ENCODE measurements around the gene TMEM150B.

The TMEM150B gene

GRCh38 chr19:55325172-55325571 is at the start of gene TMEM150B:
TMEM150B (minus strand) TSS chr19:55325341; CDS start chr19:55321036, 4,305 bp downstream.
- DNase-seq: no peak

DNA sequence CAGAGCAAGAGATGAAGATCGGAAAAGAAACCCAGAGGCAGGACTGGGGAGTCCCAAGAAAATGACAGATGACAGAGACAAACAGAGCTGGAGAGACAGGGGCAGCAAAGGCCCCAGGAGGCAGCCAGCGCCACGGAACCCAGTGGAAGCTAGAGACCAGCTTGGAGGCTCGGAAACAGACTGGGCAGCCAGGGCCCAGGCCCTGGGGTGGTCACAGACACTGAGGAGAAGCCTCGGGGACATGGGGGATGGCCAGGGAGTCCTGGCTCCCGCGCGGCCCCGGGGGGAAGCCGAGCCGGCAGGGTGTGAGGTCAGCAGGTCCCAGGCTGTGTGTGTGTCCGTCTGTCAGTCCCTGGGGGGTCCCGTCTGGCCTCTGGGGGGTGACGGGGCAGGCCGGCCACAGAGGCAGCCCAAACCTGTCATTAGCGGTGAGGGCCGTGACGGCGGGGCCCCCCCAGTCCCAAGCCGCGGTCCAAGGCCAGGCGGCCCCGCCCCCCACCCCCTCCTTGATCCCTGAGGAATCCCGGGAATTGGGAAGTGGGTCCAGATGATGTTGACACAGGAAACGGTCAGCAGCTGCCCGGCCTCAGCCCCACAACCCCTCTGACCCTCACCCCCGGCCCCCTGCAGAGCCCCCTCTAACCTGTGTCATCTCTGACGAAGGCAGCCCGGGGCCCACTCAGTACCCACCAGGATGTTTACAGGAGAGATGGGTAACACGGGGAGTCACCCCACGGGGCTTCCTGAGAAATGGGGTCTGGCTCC is 49.0 kb upstream of the TMEM150B start:
- no peak for DNase-seq

DNA sequence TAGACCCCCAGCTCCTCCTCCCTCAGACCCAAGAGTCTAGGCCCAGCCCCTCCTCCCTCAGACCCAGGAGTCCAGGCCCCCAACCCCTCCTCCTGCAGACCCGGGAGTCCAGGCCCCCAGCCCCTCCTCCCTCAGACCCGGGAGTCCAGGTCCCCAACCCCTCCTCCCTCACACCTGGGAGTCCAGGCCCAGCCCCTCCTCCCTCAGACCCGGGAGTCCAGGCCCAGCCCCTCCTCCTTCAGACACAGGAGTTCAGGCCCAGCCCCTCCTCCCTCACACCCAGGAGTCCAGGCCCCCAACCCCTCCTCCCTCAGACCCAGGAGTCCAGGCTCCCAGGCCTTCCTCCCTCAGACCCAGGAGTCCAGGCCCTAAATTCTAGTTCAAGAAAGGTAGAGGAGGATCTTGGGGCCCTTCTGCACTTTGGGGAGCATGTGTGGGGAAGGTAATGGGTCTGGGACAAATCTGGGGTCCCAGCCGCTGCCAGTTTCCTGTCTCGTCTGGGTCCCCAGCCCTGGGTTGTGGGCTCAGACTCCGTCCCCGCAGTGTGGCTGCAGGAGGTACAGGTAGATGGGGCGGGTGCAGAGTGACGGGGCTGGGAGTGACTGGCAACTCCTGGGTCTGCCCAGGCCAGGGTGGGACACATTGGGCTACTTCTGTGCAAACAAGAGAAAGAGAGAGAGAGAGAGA is 48.3 kb upstream of the TMEM150B start:
- DNase-seq: no peak

- no peak for DNase-seq
Observed at GRCh38 chr19:55372316-55373081, 47.4 kb upstream of the TMEM150B start.

DNA sequence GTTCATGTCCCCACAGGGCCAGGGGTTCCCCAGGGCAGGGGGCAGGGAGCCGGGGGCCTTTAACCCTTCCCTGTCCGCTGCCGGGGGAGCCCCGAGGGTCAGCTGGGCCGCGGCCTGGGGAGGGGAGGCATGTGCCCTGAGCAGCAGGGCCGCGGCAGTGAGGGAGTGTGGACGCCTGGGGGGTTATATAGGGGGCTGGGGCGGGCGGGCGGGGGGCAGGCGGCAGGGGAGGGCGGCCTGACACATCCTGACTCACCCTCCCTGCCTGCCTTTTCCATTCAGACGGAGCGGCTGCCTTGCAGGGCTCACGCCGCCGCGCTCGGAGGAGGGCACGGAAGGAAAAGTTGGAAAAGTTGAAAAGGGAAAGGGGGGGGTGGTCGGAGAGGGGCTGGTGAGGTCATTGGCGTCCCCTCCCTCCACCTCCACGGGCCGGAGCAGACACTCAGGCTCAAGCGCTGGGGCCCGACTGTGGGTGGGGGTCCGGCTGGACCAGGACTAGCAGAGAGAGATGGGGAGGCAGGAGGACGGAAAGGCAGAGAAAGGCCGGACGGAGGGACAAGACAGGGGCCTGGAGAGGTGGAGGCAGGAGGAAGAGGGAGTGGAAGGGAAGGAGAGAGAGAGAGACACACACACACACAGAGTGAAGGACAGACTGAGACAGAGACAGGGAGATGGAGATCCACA is 45.3 kb upstream of the TMEM150B start, which contains the start of gene IL11:
Gene IL11, minus strand, starts transcription at position 159 of the 684 bp plus-strand sequence. Its CDS starts 153 bp downstream, at position 6.
- no peak for DNase-seq

GRCh38 chr19:55369653-55370304 is 44.6 kb upstream of the TMEM150B start:
- DNase-seq: peak; percentile 48

DNA sequence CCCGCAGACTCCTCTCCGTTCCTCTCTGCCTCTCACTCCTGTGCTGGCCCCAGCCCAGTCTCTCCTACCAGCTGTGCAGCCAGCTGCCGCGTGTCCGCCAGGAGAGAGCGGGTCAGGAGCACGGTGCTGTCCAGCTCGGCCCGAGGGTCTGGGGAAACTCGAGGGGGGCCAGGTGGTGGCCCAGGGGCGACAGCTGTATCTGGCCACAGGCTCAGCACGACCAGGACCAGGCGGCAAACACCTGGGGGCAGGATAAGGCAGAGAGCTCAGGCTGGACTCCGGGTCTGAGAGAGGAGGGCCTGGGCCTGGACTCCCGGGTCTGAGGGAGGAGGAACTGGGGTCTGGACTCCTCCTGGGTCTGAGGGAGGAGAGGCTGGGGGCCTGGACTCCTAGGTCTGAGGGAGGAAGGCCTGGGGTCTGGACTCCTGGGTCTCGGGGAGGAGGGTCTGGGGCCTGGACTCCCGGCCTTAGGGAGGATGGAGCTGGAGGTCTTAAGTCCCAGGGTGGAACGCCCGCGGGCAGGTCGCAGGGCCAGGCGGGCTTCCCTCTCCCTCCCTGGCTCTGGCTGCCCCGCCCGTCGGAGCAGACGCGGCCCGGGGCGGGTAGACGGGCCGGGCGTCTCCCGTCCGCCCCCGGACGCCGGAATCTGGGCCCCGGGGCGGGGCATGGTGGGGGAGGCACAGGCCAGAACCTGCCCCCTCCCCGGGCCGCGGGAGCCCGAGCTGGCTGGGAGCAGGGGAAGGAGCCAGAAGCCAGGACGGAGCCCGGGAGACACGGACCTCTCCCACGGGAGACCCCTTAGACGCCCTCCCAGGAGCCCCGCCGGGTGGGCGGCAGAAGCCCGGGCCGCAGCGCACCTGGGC is 43.8 kb upstream of the TMEM150B start:
- DNase-seq: no peak

- no peak for DNase-seq
Observed at GRCh38 chr19:55368106-55368505, 43.0 kb upstream of the TMEM150B start.

DNA sequence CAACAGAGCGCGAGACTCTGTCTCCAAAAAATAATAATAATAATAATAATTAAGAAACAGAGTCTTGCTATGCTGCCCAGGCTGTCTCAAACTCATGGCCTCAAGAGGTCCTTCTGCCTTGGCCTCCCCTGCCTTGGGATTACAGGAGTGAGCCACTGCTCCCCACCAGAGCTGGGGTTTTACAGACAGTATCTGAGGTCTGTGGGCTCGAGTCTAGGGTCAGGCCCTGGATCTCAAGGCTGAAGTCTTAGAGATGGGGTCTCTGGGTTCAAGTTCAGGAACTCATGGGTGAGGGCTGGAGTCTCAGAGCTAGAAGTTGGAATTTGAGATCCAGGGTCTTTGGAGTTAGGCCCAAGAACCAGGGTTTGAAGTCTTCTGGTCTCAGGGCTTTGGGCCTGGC is 41.6 kb upstream of the TMEM150B start:
- DNase-seq: no peak

DNA sequence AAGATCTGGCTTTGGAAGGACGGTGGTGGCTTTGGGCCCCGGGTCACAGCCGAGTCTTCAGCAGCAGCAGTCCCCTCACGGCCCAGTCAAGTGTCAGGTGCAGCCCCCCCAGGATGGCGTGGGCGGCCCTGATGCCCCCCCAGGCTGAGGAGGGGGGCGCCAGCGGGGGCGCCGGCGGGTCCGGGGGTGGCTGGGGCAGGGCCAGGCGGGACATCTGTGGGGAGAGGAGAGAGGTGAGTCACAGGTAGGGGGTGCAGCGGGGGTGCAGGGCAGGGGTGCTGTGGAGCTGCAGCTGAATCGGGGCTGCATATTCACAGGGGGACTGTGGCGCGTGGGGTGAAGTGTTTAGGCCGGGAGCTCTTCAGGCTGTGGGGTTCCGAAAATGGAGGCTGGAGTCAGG is 40.8 kb upstream of the TMEM150B start:
- DNase-seq: no peak

DNA sequence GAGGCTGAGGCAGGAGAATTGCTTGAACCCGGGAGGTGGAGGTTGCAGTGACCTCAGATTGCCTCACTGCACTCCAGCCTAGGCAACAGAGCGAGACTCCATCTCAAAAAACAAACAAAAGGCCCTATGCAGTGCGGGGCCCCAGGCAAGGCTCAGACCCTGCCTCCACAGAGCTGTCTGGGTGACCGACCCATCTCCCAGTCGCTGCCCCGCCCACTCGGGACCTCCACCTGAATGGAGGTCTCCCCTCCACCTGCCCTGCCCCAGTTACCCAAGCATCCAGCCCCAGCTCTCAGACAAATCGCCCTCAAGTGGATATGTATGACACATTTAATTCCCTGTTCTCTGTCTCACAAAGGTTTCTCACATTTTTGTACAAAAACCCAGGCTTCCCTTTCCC is 40.1 kb upstream of the TMEM150B start:
- DNase-seq: no peak

- no peak for DNase-seq
Observed at GRCh38 chr19:55362990-55363716, 38.0 kb upstream of the TMEM150B start, which contains the start of gene GARIN5B. GARIN5B (minus strand) TSS chr19:55363260; CDS start chr19:55363066, 194 bp downstream.

GRCh38 chr19:55362174-55362989 is 37.2 kb upstream of the TMEM150B start:
- DNase-seq: no peak

DNA sequence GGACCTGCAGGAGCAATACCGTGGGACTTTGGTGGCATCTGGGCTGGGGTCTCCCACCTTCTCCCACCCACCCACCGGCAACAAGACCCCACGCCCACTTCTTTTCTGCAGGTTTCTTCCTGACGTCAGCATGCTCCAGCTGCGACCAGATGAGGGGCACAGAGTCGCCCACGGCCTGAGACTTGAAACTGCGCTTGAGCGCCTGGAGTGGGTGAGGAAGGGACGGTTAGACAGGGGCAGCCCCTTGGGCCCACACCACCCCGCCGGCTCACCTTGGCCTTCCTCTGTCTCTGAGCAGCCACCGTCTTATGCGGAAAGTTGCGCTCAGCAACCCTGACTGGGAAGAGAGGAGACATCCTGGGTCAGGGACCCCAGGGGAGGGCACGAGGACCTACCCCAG is 35.8 kb upstream of the TMEM150B start:
- no peak for DNase-seq

DNA sequence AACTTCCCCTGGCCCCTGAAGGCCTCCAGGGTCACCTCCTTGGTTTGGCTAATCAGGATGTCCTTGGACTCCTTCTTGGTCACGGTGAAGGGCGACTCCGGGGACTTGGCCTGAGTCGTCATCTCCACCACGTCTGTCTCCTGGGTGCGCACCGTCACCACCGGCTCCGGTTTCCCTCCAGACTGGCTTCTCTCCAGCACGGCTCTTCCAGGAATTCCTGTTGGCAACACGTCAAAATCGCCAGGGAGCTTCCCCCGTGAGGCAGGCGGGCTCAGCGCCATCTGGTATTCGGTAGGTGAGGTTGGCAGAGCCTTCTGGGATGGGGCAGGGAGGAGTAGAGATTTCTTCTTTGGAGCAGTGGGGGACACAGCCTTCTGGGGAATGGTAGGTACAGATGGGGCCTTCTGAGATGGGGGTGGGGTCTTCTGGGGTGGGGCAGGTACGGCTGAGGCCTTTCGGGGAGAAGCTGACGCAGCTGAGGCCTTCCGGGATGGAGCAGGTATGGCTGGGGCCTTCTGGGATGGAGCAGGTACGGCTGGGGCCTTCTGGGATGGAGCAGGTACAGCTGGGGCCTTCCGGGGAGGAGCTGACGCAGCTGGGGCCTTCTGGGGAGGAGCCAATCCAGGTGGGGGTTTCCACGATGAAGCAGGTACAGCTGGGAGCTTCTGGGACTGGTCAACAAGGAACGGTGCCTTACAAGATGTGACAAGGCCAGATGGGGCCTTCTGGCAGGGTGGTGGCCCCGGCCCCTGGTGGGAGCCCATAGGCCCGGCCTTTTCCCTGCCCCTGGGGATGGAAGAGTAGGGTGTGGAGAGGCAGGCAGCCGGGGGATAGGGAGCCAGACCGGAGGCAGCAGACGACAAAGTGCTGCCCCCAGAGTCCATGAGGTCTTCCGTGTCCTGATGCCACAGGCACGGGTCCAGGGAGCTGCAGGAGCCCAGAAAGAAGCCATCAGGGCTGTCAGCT is 34.1 kb upstream of the TMEM150B start:
- peak; percentile 81 for DNase-seq

DNA sequence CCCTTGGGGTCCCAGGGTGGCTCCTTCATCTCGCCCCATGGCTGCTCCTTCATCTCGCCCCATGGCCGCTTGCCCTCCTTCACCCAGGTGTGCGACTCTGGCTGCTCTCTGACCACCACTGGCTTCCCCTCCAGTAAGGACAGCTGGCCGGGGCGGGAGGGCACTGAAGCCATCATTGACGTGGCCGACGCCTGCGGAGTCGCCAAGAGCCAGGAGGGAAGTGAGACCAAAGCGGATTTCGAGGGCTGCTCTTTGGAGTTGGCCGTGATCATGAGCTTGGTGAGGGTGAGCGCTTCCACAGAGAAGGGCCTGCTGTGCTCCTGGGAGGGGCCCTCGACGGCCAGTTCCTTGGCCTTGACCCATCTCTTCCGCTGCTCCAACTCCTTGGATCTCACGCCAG is 33.4 kb upstream of the TMEM150B start:
- no peak for DNase-seq

DNA sequence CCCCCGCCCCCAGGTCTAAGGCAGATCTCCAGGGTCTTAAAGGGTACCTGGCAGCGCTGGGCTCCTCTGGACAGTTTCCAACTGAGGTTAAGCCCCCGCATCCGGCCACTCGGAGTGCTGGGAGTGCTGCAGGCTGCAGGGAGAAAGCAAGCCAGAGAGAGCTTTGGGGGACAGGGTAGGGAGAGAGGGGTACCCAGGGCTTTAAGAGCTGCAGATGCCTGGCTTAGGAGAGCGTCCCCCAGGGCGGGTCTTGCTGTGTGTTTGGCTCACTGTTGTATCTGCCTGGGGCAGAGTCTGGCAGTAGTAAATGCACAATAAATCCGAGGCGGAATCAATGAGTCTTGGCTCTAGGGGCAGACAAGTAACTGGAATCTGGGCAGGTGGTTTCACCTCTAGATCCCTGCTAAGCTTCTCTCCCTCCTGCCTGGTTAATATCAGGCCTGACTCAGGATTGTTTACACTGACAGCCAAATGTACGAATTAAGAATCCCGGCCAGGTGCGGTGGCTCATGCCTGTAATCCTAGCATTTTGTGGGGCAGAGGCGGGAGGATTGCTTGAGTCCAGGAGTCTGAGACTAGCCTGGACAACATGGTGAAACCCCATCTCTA is 30.2 kb upstream of the TMEM150B start:
- peak; percentile 14 for DNase-seq

DNA sequence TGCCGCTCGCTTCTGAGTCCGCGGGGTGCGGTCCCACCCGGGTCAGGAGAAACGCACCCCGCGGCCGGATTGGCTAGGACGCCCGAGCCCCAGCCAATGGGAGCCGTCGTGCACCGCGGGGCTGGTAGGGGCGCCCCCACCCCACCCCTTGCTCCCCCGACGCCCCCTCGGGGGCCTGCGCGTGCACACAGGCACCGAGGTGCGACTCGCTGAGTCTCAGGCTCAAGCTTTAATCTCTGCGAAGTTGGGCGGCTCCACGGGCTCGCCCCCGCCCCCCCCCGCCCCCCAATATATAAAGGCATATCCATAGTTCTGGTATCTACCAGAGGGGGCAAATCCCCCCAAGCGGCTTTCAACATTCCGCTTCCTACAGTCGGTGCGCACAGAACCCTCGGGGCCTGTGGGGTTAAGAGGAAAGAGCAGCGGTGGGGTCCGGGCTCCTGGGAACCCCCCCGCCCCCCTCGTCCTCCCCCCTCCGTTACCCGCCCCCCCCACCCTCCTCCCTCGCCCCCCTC is 29.6 kb upstream of the TMEM150B start, which contains the start of gene COX6B2:
Gene COX6B2, minus strand, starts transcription at position 22 of the 515 bp plus-strand sequence. CDS start 198 bp downstream, outside the sequence.
- no peak for DNase-seq

Data from COR-L47 (cell line).